HCT116 (cell line): ENCODE results near the gene CD22. TPM values are rescaled to one million over a fixed set of nuclear protein-coding genes. Genes with fewer than 3 reads are reported as not detected.

Experiments
- ATAC-seq: fragments of 200-7000 bp; cut with Tn5 transposase; 2 replicates; pipeline ENCODE4 v1.9.1; 2020; ENCODE audit warnings: mild to moderate bottlenecking, moderate library complexity
- BruUV-seq: library from RNA; stranded (reverse); fragments of 400-500 nt; replicated peaks from 2 replicates; lab custom pipeline; 2021; lab: Mats Ljungman, UMichigan
- CTCF ChIA-PET: fragments of 300-600 bp; sonication (Branson Sonifier 250); formaldehyde crosslinking; loops from one replicate; lab custom pipeline; 2021; ENCODE audit warnings: antibody characterized with exemption; lab: Charles Lee
- POLR2A ChIA-PET: fragments of 300-600, 350-600 bp; sonication (Branson Sonifier 250); formaldehyde crosslinking; loops from one replicate; lab custom pipeline; 2021; ENCODE audit warnings: antibody characterized with exemption; lab: Charles Lee
- RAD21 ChIA-PET, 2 experiments: fragments of 300-600 bp; sonication (Branson Sonifier 250); formaldehyde crosslinking; loops; one replicate each; lab custom pipeline; 2023; ENCODE audit warnings: low total read pairs in 2 of 2; ENCODE audit not compliant: uncharacterized antibody in 2 of 2, unreplicated experiment in 2 of 2, low non-redundant PET in 1 of 2; lab: Charles Lee
- DNase-seq: peaks from one replicate; pipeline ENCODE4 v3.0.0-alpha.2; 2010; ENCODE audit warnings: low read depth, low spot score
- H2AFZ ChIP-seq: fragments of 200-600 bp; shearing (Covaris generic), sonication (generic); 2 replicates; pipeline ENCODE4 v1.6.1; 2017; ENCODE audit warnings: low read depth, mixed run types, mixed read lengths, antibody characterized with exemption, low read length; ENCODE audit not compliant: poor library complexity, severe bottlenecking
- H3K27ac ChIP-seq: 2 replicates; pipeline ENCODE4 v1.5.1; 2012; ENCODE audit warnings: low read depth, low read length
- H3K27me3 ChIP-seq: fragments of 200-600 bp; sonication (generic); 2 replicates; pipeline ENCODE4 v1.6.1; 2016; ENCODE audit warnings: mixed run types, low read length, mixed read lengths; ENCODE audit not compliant: insufficient read depth
- H3K36me3 ChIP-seq, 2 experiments: fragments of 200-500 bp in 1 of 2; fragments of 200-600 bp in 1 of 2; sonication (Bioruptor generic) in 1 of 2; sonication (generic) in 1 of 2; 2 replicates each; pipeline versions ENCODE4 v1.5.1 to v1.6.1; 2014 to 2016; ENCODE audit warnings: low read length in 2 of 2, inconsistent platforms in 1 of 2, mixed read lengths in 1 of 2, mixed run types in 1 of 2; ENCODE audit not compliant: insufficient read depth in 2 of 2, control insufficient read depth in 1 of 2
- H3K4me1 ChIP-seq, 2 experiments: fragments of 200-600 bp in 1 of 2; sonication (generic) in 1 of 2; 2 replicates each; pipeline versions ENCODE4 v1.5.1 to v1.6.1; 2012 to 2017; ENCODE audit warnings: low read length in 2 of 2, inconsistent platforms in 1 of 2, mild to moderate bottlenecking in 1 of 2, mixed read lengths in 1 of 2, mixed run types in 1 of 2, moderate library complexity in 1 of 2; ENCODE audit not compliant: insufficient read depth in 2 of 2, control insufficient read depth in 1 of 2
- H3K4me2 ChIP-seq: fragments of 200-600 bp; sonication (generic); 2 replicates; pipeline ENCODE4 v1.6.1; 2017; ENCODE audit warnings: mixed run types, low read length, mixed read lengths
- H3K4me3 ChIP-seq, 2 experiments: fragments of 200-600 bp in 1 of 2; sonication (generic) in 1 of 2; replicated peaks in 1 of 2; 2 replicates each; pipeline ENCODE4 v1.5.1; 2011 to 2016; ENCODE audit warnings: low read length in 2 of 2, control low read depth in 1 of 2, low read depth in 1 of 2, mild to moderate bottlenecking in 1 of 2, mixed read lengths in 1 of 2, mixed run types in 1 of 2
- H3K79me2 ChIP-seq: fragments of 200-600 bp; sonication (generic); 2 replicates; pipeline ENCODE4 v1.6.1; 2017; ENCODE audit warnings: mild to moderate bottlenecking, mixed run types, low read length, moderate library complexity, mixed read lengths; ENCODE audit not compliant: insufficient read depth
- H3K9ac ChIP-seq: fragments of 200-600 bp; sonication (generic); 2 replicates; pipeline ENCODE4 v1.6.1; 2016; ENCODE audit warnings: low read length, mixed read lengths
- H3K9me2 ChIP-seq: fragments of 200-600 bp; sonication (generic), shearing (Covaris generic); 2 replicates; pipeline ENCODE4 v1.6.1; 2017; ENCODE audit warnings: mixed run types, mild to moderate bottlenecking, moderate library complexity; ENCODE audit not compliant: insufficient read depth
- H3K9me3 ChIP-seq, 2 experiments: fragments of 200-500 bp in 1 of 2; fragments of 200-600 bp in 1 of 2; sonication (Bioruptor generic) in 1 of 2; sonication (generic) in 1 of 2; 2 replicates each; pipeline ENCODE4 v1.6.1; 2014 to 2017; ENCODE audit warnings: low read length in 2 of 2, mixed read lengths in 2 of 2, inconsistent platforms in 1 of 2, low read depth in 1 of 2, mild to moderate bottlenecking in 1 of 2, mixed run types in 1 of 2, moderate library complexity in 1 of 2; ENCODE audit not compliant: control insufficient read depth in 1 of 2, insufficient read depth in 1 of 2
- H4K20me1 ChIP-seq: fragments of 200-600 bp; sonication (generic), shearing (Covaris generic); 2 replicates; pipeline ENCODE4 v1.6.1; 2017; ENCODE audit warnings: mixed run types, mild to moderate bottlenecking, moderate library complexity; ENCODE audit not compliant: insufficient read depth
- CBX3 ChIP-seq: IDR thresholded peaks from 2 replicates; pipeline ENCODE4 v1.6.1; 2012; ENCODE audit warnings: low read depth
- CTCF ChIP-seq, 3 experiments: fragments of 200-600 bp in 1 of 3; sonication (generic) in 1 of 3; IDR thresholded peaks in 2 of 3; conservative IDR thresholded peaks in 1 of 3; 2 replicates each; pipeline ENCODE4 v1.5.1; 2012 to 2017; ENCODE audit warnings: low read depth in 2 of 3, low read length in 2 of 3, antibody characterized with exemption in 1 of 3, borderline replicate concordance in 1 of 3, control low read depth in 1 of 3, mild to moderate bottlenecking in 1 of 3, mixed read lengths in 1 of 3, mixed run types in 1 of 3, moderate library complexity in 1 of 3; ENCODE audit not compliant: insufficient read depth in 1 of 3
- EGR1 ChIP-seq: IDR thresholded peaks from 2 replicates; pipeline ENCODE4 v1.6.1; 2012; ENCODE audit warnings: low read depth
- ELF1 ChIP-seq: IDR thresholded peaks from 2 replicates; pipeline ENCODE4 v1.6.1; 2012; ENCODE audit warnings: low read depth, borderline replicate concordance
- EZH2phosphoT487 ChIP-seq: fragments of 200-600 bp; IDR thresholded peaks from 2 replicates; pipeline ENCODE4 v1.6.1; 2018; ENCODE audit warnings: antibody characterized with exemption, borderline replicate concordance
- SIN3A ChIP-seq: IDR thresholded peaks from 2 replicates; pipeline ENCODE4 v1.6.1; 2012; ENCODE audit warnings: low read depth
- SP1 ChIP-seq: IDR thresholded peaks from 2 replicates; pipeline ENCODE4 v1.6.1; 2012; ENCODE audit warnings: low read depth
- TCF7L2 ChIP-seq: IDR thresholded peaks from 2 replicates; pipeline ENCODE4 v1.7.0; 2011; ENCODE audit warnings: borderline replicate concordance, inconsistent platforms; ENCODE audit not compliant: insufficient read depth, insufficient read length; ENCODE audit errors: extremely low read depth
- ZFX ChIP-seq: fragments of 450-650 bp; IDR thresholded peaks from 2 replicates; pipeline ENCODE4 v1.6.1; 2017
- ZNF274 ChIP-seq: fragments of 200-500 bp; sonication (Bioruptor generic); IDR thresholded peaks from 2 replicates; pipeline ENCODE4 v1.6.1; 2014; ENCODE audit warnings: mild to moderate bottlenecking, low read depth, low read length, inconsistent platforms
- intact Hi-C: fragments of 100-400 bp; cut with micrococcal nuclease; formaldehyde crosslinking; loops from 2 replicates; pipeline ENCODE4 v1.10.0; 2022
- microRNA-seq: library from miRNA; unstranded; fragments of <30 nt; microRNA quantifications from one replicate; pipeline ENCODE4, GENCODE V29; 2016; ENCODE audit warnings: borderline number of aligned reads
- total RNA-seq: library from RNA; stranded (reverse); gene quantifications from one replicate; pipeline ENCODE4 v1.2.1, GENCODE V29; 2021; ENCODE audit not compliant: unreplicated experiment

CD22 gene
- total RNA-seq, 1 experiment from 2014 or later, result 7.0 TPM

- no peak overlapping the region for H3K4me3 ChIP-seq
- H3K4me1 ChIP-seq, result no peaks in the 10 kb centered on the region
- ChIA-PET RAD21 (no interaction called here), POLR2A (no interaction called here), CTCF (no interaction called here)
- H3K27me3 ChIP-seq, result no peaks in the 10 kb centered on the region
- H2AFZ ChIP-seq, result no peak overlapping the region
- H3K27ac ChIP-seq, result no peak overlapping the region
- ATAC-seq (no peak), DNase-seq (no peak)
- no peaks in the 10 kb centered on the region for H3K79me2 ChIP-seq
- no peaks in the 10 kb centered on the region for H3K36me3 ChIP-seq
- no peak overlapping the region for H3K4me2 ChIP-seq
- no peaks in the 10 kb centered on the region for H3K9me3 ChIP-seq
- TF ChIP-seq TCF7L2, result no peak
- no peak for TF ChIP-seq CTCF (IDR thresholded peaks at IDR 0.05 in 2 of 3, conservative IDR thresholded peaks at IDR 0.05 in 1 of 3; ENCODE audit: borderline replicate concordance in 1 of 3, insufficient read depth in 1 of 3, low read depth in 2 of 3, low read length in 2 of 3)
- TF ChIP-seq ZNF274, result no peak
- TF ChIP-seq EGR1, result no peak
- TF ChIP-seq ELF1, result no peak
- no peak for TF ChIP-seq ZFX
- no peak for TF ChIP-seq CBX3
- no peak for TF ChIP-seq SIN3A
- TF ChIP-seq SP1, result no peak
- TF ChIP-seq EZH2phosphoT487, result no peak
- no peak overlapping the region for H3K9ac ChIP-seq
- no peaks in the 10 kb centered on the region for H4K20me1 ChIP-seq
- no peaks in the 10 kb centered on the region for H3K9me2 ChIP-seq
- intact Hi-C loops, result no loop called here
- no TSS peak for BruUV-seq
These were observed 67.4 kb downstream of the CD22 start for GRCh38 chr19:35396240-35396885.

Small RNA genes lying within 50 kb of the gene (microRNA-seq; reads per million reads assigned to microRNA genes)
- not detected for gene MIR5196

Other genes starting within 250 kb of the CD22 start
- gene FXYD3, start 213.4 kb upstream of the CD22 start, total RNA-seq, result 17.4 TPM
- 0.32 TPM for gene LGI4, start 194.1 kb upstream of the CD22 start, total RNA-seq
- gene FXYD1, start 190.4 kb upstream of the CD22 start, total RNA-seq, result 7.8 TPM
- gene FXYD7, start 185.9 kb upstream of the CD22 start, total RNA-seq, result 0.71 TPM
- gene FXYD5, start 174.5 kb upstream of the CD22 start, total RNA-seq, result 123 TPM
- not detected for gene FAM187B, start 100.4 kb upstream of the CD22 start, total RNA-seq
- gene LSR, start 80.2 kb upstream of the CD22 start, total RNA-seq, result 211 TPM
- gene USF2, start 60.2 kb upstream of the CD22 start, total RNA-seq, result 98.4 TPM
- not detected for gene HAMP, start 46.7 kb upstream of the CD22 start, total RNA-seq
- gene MAG, start 37.0 kb upstream of the CD22 start, total RNA-seq, result 0.17 TPM
- not detected for gene FFAR1, start 18.7 kb downstream of the CD22 start, total RNA-seq
- not detected for gene FFAR3, start 29.3 kb downstream of the CD22 start, total RNA-seq
- not detected for gene GPR42, start 41.9 kb downstream of the CD22 start, total RNA-seq
- not detected for gene FFAR2, start 119.1 kb downstream of the CD22 start, total RNA-seq
- 0.74 TPM for gene KRTDAP, start 161.3 kb downstream of the CD22 start, total RNA-seq
- gene DMKN, start 184.5 kb downstream of the CD22 start, total RNA-seq, result 246 TPM
- gene SBSN, start 199.1 kb downstream of the CD22 start, total RNA-seq, result 0.66 TPM
- not detected for gene GAPDHS, start 204.3 kb downstream of the CD22 start, total RNA-seq
- gene TMEM147, start 216.4 kb downstream of the CD22 start, total RNA-seq, result 128 TPM
- 0.27 TPM for gene ATP4A, start 234.5 kb downstream of the CD22 start, total RNA-seq